Cardiac muscle cell (in vitro differentiated cells and primary cell): ENCODE data around the gene PPM1N. TPM values are rescaled to one million over a fixed set of nuclear protein-coding genes. Genes with fewer than 3 reads are reported as not detected.

Experiments used
- DNase-seq, 2 donors: peaks; one replicate each; pipeline versions ENCODE4 v3.0.0 to v3.0.0-alpha.2; 2010 to 2017; ENCODE audit warnings: low read depth in 1 of 2, low spot score in 1 of 2
- H3K27ac ChIP-seq: fragments of 200-600 bp; sonication (generic); 2 replicates; pipeline ENCODE4 v1.5.1; 2016
- H3K27me3 ChIP-seq: fragments of 200-600 bp; sonication (generic); 2 replicates; pipeline ENCODE4 v1.6.0; 2016; ENCODE audit warnings: control low read depth
- H3K36me3 ChIP-seq: fragments of 200-600 bp; sonication (generic); 2 replicates; pipeline ENCODE4 v1.5.1; 2016; ENCODE audit warnings: control low read depth
- H3K4me1 ChIP-seq: fragments of 200-600 bp; sonication (generic); 2 replicates; pipeline ENCODE4 v1.8.1; 2017; ENCODE audit warnings: low read depth, mild to moderate bottlenecking, mixed run types
- H3K4me3 ChIP-seq: fragments of 200-600 bp; sonication (generic); 2 replicates; pipeline ENCODE4 v1.5.1; 2016; ENCODE audit warnings: mild to moderate bottlenecking
- H3K9me3 ChIP-seq: fragments of 200-600 bp; sonication (generic); 2 replicates; pipeline ENCODE4 v1.5.1; 2017; ENCODE audit warnings: low read depth, mild to moderate bottlenecking, control low read depth
- CTCF ChIP-seq: IDR thresholded peaks from 2 replicates; pipeline ENCODE4 v1.5.1; 2012; ENCODE audit warnings: low read depth, mild to moderate bottlenecking, low read length
- polyA plus RNA-seq: library from polyadenylated mRNA; unstranded; fragments of >200 nt; fragmentation: Nextera tagmentation; extraction: Ambion mirVana; gene quantifications from 2 replicates; pipeline ENCODE4 v1.2.1, GENCODE V29; 2016
- total RNA-seq: library from RNA; depleted of rRNA; stranded (reverse); fragments of >200 nt; gene quantifications from 2 replicates; pipeline ENCODE4 v1.2.3, GENCODE V29; 2016

Gene PPM1N
- total and polyA plus RNA-seq, 2 experiments from 2014 or later, result 1.2 to 2.9 TPM

- DNase-seq, result peak; percentile 87 to 99
- H3K27ac ChIP-seq, result peak overlapping the region; percentile 94
- no peak overlapping the region for H3K4me3 ChIP-seq
- no peaks in the 10 kb centered on the region for H3K36me3 ChIP-seq
- no peaks in the 10 kb centered on the region for H3K27me3 ChIP-seq
- peaks cover 9% of the 10 kb centered on the region for H3K4me1 ChIP-seq
- no peaks in the 10 kb centered on the region for H3K9me3 ChIP-seq
- TF ChIP-seq CTCF, result no peak
Measured at GRCh38 chr19:45455707-45456499, 42.3 kb upstream of the PPM1N start.

- H3K9me3 ChIP-seq, result no peaks in the 10 kb centered on the region
- DNase-seq, result no peak
- H3K27me3 ChIP-seq, result no peaks in the 10 kb centered on the region
- TF ChIP-seq CTCF, result no peak
- H3K36me3 ChIP-seq, result no peaks in the 10 kb centered on the region
- H3K4me1 ChIP-seq, result peaks cover 9% of the 10 kb centered on the region
- H3K27ac ChIP-seq, result peak overlapping the region; percentile 94
- no peak overlapping the region for H3K4me3 ChIP-seq
Measured at GRCh38 chr19:45456500-45456815, 41.8 kb upstream of the PPM1N start.

- Histone ChIP-seq H3K36me3 (no peaks in the 10 kb centered on the region), H3K27ac (no peak overlapping the region), H3K27me3 (no peaks in the 10 kb centered on the region), H3K4me3 (no peak overlapping the region), H3K4me1 (peaks cover 9% of the 10 kb centered on the region), H3K9me3 (no peaks in the 10 kb centered on the region)
- TF ChIP-seq CTCF, result no peak
- DNase-seq, result no peak
Measured at GRCh38 chr19:45457776-45458175, 40.5 kb upstream of the PPM1N start.

- no peaks in the 10 kb centered on the region for H3K36me3 ChIP-seq
- TF ChIP-seq CTCF, result no peak
- no peak for DNase-seq
- H3K4me3 ChIP-seq, result no peak overlapping the region
- H3K27ac ChIP-seq, result no peak overlapping the region
- no peaks in the 10 kb centered on the region for H3K27me3 ChIP-seq
- H3K4me1 ChIP-seq, result peaks cover 3% of the 10 kb centered on the region
- H3K9me3 ChIP-seq, result no peaks in the 10 kb centered on the region
Measured at GRCh38 chr19:45460807-45461347, 37.4 kb upstream of the PPM1N start.

DNA sequence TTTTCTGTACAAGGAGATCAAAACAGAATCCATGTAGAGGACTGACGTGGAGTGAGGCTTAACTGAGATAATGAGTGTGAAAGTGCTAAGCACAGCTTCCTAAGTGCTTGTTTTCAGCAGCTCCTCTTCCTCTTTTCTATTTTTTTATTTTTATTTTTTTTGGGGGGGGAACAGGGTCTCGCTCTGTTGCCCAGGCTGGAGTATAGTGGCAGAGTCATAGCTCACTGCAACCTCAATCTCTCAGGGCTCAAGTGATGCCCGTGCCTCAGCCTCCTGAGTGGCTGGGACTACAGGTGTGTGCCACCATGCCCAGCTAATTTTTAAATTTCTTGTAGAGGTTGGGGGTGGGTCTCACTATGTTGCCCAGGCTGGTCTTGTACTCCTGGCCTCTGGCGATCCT is 36.1 kb upstream of the PPM1N start:
- no peak for TF ChIP-seq CTCF
- no peaks in the 10 kb centered on the region for H3K36me3 ChIP-seq

More for the DNA sequence above, 36.1 kb upstream of the PPM1N start:
- H3K9me3 ChIP-seq, result no peaks in the 10 kb centered on the region
- H3K27me3 ChIP-seq, result no peaks in the 10 kb centered on the region
- DNase-seq, result no peak
- H3K4me1 ChIP-seq, result no peaks in the 10 kb centered on the region
- H3K4me3 ChIP-seq, result no peak overlapping the region
- H3K27ac ChIP-seq, result no peak overlapping the region
